Loucy (cell line): ENCODE data around the gene ZNF688.

Experiments used
- H2AFZ ChIP-seq: fragments of 200-600 bp; sonication (generic); 2 replicates; pipeline ENCODE4 v1.6.0; 2016; ENCODE audit warnings: antibody characterized with exemption, mild to moderate bottlenecking, low read length, moderate library complexity
- H3F3A ChIP-seq: fragments of 200-600 bp; 2 replicates; pipeline ENCODE4 v1.6.0; 2016; ENCODE audit warnings: antibody characterized with exemption, low read depth, mild to moderate bottlenecking
- H3K27me3 ChIP-seq: fragments of 200-600 bp; sonication (generic); 2 replicates; pipeline ENCODE4 v1.6.1; 2014; ENCODE audit warnings: low read length, mild to moderate bottlenecking; ENCODE audit not compliant: insufficient read depth, poor library complexity, severe bottlenecking
- H3K36me3 ChIP-seq: fragments of 200-600 bp; sonication (generic); 2 replicates; pipeline ENCODE4 v1.6.1; 2016; ENCODE audit warnings: low read length; ENCODE audit not compliant: insufficient read depth
- H3K4me1 ChIP-seq: fragments of 200-600 bp; sonication (generic); 2 replicates; pipeline ENCODE4 v1.5.1; 2014; ENCODE audit warnings: low read length, mild to moderate bottlenecking; ENCODE audit not compliant: insufficient read depth, poor library complexity, severe bottlenecking
- H3K4me2 ChIP-seq: fragments of 200-600 bp; sonication (generic); 2 replicates; pipeline ENCODE4 v1.6.0; 2014; ENCODE audit warnings: antibody characterized with exemption, low read length, low read depth, mild to moderate bottlenecking; ENCODE audit not compliant: poor library complexity, severe bottlenecking
- H3K4me3 ChIP-seq: fragments of 200-600 bp; sonication (generic); 2 replicates; pipeline ENCODE4 v1.5.1; 2014; ENCODE audit warnings: low read length, mild to moderate bottlenecking, mixed read lengths; ENCODE audit not compliant: poor library complexity, severe bottlenecking
- H3K79me2 ChIP-seq: fragments of 200-600 bp; sonication (generic); 2 replicates; pipeline ENCODE4 v1.6.1; 2014; ENCODE audit warnings: low read length; ENCODE audit not compliant: insufficient read depth
- H3K9ac ChIP-seq: fragments of 200-600 bp; sonication (generic); 2 replicates; pipeline ENCODE4 v1.6.0; 2014; ENCODE audit warnings: mild to moderate bottlenecking, low read depth, low read length, moderate library complexity; ENCODE audit not compliant: poor library complexity, severe bottlenecking
- H3K9me2 ChIP-seq: fragments of 200-600 bp; sonication (generic); replicated peaks from 2 replicates; pipeline ENCODE4 v1.6.1; 2016; ENCODE audit warnings: low read depth, low read length, mixed read lengths
- H3K9me3 ChIP-seq: fragments of 200-600 bp; sonication (generic); 2 replicates; pipeline ENCODE4 v1.6.1; 2014; ENCODE audit warnings: mild to moderate bottlenecking, antibody characterized with exemption, low read length, low read depth; ENCODE audit not compliant: insufficient read depth
- H4K20me1 ChIP-seq: fragments of 200-600 bp; sonication (generic); 2 replicates; pipeline ENCODE4 v1.6.0; 2014; ENCODE audit warnings: antibody characterized with exemption, low read length, mild to moderate bottlenecking; ENCODE audit not compliant: insufficient read depth, poor library complexity, severe bottlenecking
- CTCF ChIP-seq: fragments of 200-600 bp; sonication (generic); conservative IDR thresholded peaks from 2 replicates; pipeline ENCODE4 v1.5.1; 2014; ENCODE audit warnings: mild to moderate bottlenecking, antibody characterized with exemption, low read length
- EZH2phosphoT487 ChIP-seq: fragments of 200-600 bp; IDR thresholded peaks from 2 replicates; pipeline ENCODE4 v1.6.1; 2018; ENCODE audit warnings: antibody characterized with exemption, mild to moderate bottlenecking, moderate library complexity, borderline replicate concordance

ZNF688 gene

GRCh38 chr16:30585400-30586191 lies 14.1 kb upstream of the ZNF688 start, which contains the start of gene ZNF785:
Gene ZNF785 (minus strand): TSS chr16:30585697. CDS start chr16:30585611, 86 bp downstream.
- Histone ChIP-seq H3K9ac (peak within 1 kb of the TSS; percentile 98), H3K36me3 (no peaks in the 10 kb centered on the region), H2AFZ (peak within 1 kb of the TSS; percentile 79), H3K4me1 (peaks cover 26% of the 10 kb centered on the region), H3K4me3 (peak within 1 kb of the TSS; percentile 95), H3K9me2 (no peaks in the 10 kb centered on the region), H3F3A (no peaks in the 10 kb centered on the region), H3K79me2 (peaks cover 75% of the 10 kb centered on the region), H3K9me3 (no peaks in the 10 kb centered on the region), H3K4me2 (peak within 1 kb of the TSS; percentile 81), H4K20me1 (peaks cover 4% of the 10 kb centered on the region), H3K27me3 (peaks cover 3% of the 10 kb centered on the region)
- no peak for TF ChIP-seq EZH2phosphoT487
- peak; percentile 19; the same call in 1 of the 2 replicates for TF ChIP-seq CTCF

GRCh38 chr16:30585022-30585399 lies 13.5 kb upstream of the ZNF688 start:
- Histone ChIP-seq H3K9me3 (no peaks in the 10 kb centered on the region), H3K4me2 (peak overlapping the region; percentile 81), H3F3A (no peaks in the 10 kb centered on the region), H3K9me2 (no peaks in the 10 kb centered on the region), H4K20me1 (peaks cover 4% of the 10 kb centered on the region), H3K4me3 (peak overlapping the region; percentile 95), H3K9ac (peak overlapping the region; percentile 98), H3K79me2 (peaks cover 77% of the 10 kb centered on the region), H3K36me3 (no peaks in the 10 kb centered on the region), H3K4me1 (peaks cover 26% of the 10 kb centered on the region), H2AFZ (peak overlapping the region; percentile 79), H3K27me3 (peaks cover 3% of the 10 kb centered on the region)
- TF ChIP-seq CTCF, result no peak
- no peak for TF ChIP-seq EZH2phosphoT487

- Histone ChIP-seq H3K79me2 (peaks cover 66% of the 10 kb centered on the region), H3K4me1 (peaks cover 28% of the 10 kb centered on the region), H3K4me2 (peak overlapping the region; percentile 42), H3F3A (no peaks in the 10 kb centered on the region), H3K27me3 (peaks cover 3% of the 10 kb centered on the region), H2AFZ (no peak overlapping the region), H3K9me3 (no peaks in the 10 kb centered on the region), H3K4me3 (no peak overlapping the region), H3K9me2 (no peaks in the 10 kb centered on the region), H3K9ac (no peak overlapping the region), H4K20me1 (peaks cover 4% of the 10 kb centered on the region), H3K36me3 (no peaks in the 10 kb centered on the region)
- no peak for TF ChIP-seq EZH2phosphoT487
- no peak for TF ChIP-seq CTCF
Observed at GRCh38 chr16:30582611-30583340, 11.3 kb upstream of the ZNF688 start.
